Raji (cell line): ENCODE results near the gene ATP2A3.

Experiments
- POLR2A ChIP-seq: IDR thresholded peaks from 2 replicates; pipeline ENCODE4 v1.6.1; 2011; ENCODE audit warnings: low read depth, low read length, control low read depth; ENCODE audit not compliant: insufficient read depth

The ATP2A3 gene

DNA sequence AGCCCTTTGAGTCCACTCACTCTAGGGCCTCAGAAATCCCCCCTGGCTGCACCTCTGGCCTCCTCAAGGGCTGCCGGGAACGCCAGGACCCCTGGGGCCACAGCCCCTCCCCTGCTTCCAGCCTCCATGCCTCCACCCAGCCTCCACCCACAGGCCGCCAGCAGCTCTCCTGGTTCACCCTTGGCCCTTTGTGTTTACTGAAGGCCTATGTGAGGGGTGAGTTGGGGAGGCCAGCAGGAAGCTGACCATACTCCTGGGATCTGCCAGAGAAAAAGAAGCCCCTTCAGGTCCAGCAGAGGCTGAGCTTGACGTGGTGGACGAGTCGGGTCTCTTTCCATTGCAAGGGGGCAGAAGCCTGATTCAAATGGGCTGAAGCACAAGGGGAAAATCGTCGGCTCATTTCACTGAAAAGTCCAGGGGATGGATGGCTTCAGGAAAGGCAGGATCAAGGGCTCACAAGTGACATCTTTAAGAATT is 18.3 kb upstream of the ATP2A3 start:
- TF ChIP-seq POLR2A, result no peak

DNA sequence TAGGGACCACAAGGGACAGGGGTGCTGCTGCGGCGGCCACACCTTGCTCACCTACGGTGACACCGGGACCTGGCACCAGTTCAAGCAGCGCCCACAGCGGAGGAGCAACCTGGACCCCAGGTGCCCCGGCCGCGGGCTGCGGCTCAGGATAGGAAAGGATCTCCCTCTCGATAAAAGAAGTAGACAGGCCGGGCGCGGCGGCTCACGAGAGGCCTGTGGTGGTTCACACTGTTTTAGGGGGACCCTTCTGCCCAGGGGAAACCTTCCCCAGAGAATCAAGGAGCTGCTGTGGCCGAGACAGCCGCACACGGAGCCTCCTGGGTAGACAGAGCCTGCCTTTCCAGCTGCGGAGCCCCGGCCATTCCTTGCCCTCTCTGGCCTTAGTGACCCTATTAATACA is 17.9 kb upstream of the ATP2A3 start:
- TF ChIP-seq POLR2A, result no peak

DNA sequence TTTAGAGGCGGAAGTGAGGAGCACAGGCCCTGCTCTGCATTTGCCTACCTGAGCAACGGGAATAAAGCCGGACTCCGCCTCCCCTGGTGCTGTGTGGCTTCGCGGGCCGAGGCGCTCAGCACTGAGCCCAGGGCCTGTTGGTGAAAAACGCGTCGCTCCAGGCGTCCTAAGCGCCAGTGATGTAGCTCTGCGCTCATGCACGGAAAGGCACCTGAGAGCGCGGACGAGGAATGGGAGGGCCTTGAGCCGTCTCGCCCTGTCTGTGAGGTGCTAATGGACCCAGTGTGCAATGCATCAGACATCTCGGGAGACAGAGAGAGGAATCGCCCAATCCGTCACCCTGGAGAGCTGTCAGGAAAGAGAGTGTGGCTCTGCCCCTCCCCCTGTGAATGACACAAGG is 17.2 kb upstream of the ATP2A3 start:
- TF ChIP-seq POLR2A, result no peak

DNA sequence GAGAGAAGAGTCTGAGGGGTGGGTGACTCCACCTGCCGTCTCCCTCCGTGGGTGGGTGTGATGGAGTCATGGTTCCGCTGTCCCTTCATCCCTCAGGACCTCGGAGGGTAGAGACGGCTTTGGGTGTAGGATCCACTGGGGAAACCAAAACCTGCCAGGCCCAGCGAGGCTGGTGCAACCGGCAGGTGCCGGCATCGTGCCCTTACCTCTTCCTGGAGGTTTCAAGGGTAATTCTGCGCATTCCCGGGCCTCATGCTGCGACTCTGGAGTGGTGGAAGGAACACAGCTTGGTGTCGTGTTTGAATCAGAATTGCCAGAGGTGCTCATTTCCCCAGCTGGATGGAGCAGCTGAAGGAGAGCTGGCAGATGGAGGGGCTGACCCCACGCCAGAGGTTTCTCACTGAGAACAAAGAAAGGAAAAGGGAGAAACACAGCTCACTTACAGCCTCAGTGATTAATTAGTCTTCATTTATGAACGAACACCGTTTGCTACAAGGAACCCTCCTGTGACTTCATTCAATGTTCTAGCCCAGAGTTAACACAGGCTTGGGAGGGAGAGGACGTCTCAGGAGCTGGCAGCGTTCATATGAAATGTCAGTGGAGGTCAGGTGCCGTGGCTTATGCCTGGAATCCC is 16.3 kb upstream of the ATP2A3 start:
- TF ChIP-seq POLR2A, result no peak

GRCh38 chr17:3979290-3979611 is 15.0 kb upstream of the ATP2A3 start:
- 0 out of 2 replicates have a peak, but pooled peaks have one; percentile 17 for TF ChIP-seq POLR2A

- no peak for TF ChIP-seq POLR2A
Observed at GRCh38 chr17:3978421-3979289, 14.4 kb upstream of the ATP2A3 start.

- no peak for TF ChIP-seq POLR2A
Observed at GRCh38 chr17:3977387-3977786, 13.2 kb upstream of the ATP2A3 start.

GRCh38 chr17:3976675-3977171 is 12.5 kb upstream of the ATP2A3 start:
- TF ChIP-seq POLR2A, result no peak

- TF ChIP-seq POLR2A, result no peak
Observed at GRCh38 chr17:3974980-3975379, 10.7 kb upstream of the ATP2A3 start.

GRCh38 chr17:3974138-3974687 is 10.0 kb upstream of the ATP2A3 start:
- TF ChIP-seq POLR2A, result no peak

- TF ChIP-seq POLR2A, result no peak
Observed at GRCh38 chr17:3973495-3974137, 9.4 kb upstream of the ATP2A3 start.

DNA sequence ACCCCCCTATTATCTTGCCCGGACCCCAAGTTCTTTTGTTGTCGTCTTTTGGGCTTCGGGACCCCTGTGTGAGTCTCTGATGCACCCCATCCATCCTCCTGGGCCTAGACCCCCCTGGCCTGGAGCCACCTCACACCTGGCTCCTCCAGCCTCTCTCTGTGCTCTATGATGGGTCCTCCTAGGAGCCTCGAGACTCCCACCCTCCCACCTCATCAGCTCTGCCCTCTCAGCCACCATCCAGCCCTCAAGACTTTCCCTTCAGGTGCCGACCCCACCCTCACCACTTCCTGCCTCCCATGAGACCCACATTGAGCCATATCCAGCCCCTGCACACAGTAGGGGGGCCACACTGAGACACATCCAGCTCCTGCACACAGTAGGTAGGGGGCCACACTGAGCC is 8.7 kb upstream of the ATP2A3 start:
- TF ChIP-seq POLR2A, result no peak

DNA sequence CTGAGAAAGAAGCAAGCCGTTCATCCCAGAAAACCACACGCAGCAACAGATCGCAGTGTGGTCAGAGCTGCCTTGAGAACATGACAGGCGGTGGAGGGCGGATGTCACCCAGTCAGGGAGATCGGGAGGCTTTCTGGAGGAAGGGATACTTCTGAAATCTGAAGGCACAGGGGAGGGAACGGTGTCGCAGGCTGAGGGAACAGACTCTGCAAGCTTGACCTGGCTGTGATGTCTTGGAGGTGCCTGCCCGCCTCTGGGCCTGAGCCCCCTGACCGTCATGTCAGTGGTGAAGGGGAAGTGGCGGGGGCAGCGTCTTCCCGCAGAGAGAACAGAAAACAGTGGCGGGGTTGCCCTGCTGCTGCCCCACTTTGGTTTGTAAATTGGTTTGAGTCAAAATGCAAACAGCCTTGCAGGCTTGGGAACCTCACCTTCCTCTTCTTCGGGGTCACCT is 8.1 kb upstream of the ATP2A3 start:
- no peak for TF ChIP-seq POLR2A

GRCh38 chr17:3970668-3971067 is 6.4 kb upstream of the ATP2A3 start:
- no peak for TF ChIP-seq POLR2A

DNA sequence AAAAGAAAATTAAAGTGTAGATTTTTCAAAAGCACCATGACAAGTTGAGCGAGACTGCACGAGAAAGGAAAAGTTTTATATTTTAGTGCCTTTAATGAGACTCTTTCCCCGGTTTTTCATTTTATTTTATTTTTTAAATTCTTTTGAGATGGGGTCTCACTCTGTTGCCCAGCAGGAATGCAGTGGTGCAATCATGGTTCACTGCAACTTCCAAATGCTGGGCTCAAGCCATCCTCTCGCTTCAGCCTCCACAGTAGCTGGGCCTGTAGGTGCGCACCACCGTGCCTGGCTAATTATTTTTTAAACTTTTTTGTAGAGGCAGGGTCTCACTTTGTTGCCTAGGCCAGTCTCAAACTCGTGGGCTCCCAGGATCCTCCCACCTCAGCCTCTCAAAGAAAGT is 5.7 kb upstream of the ATP2A3 start:
- no peak for TF ChIP-seq POLR2A
